HTR-8/SVneo (cell line): Measurements from ENCODE around the gene SIDT1.

Source experiments
- DNase-seq: peaks from one replicate; pipeline ENCODE4 v3.0.0; 2011; ENCODE audit warnings: low spot score, mixed read lengths; ENCODE audit not compliant: insufficient read length
- FAIRE-seq: peaks from 2 replicates; lab custom pipeline; 2011; peaks lifted over from hg19 to GRCh38; lab: Jason Lieb, UNC

SIDT1 gene

DNA sequence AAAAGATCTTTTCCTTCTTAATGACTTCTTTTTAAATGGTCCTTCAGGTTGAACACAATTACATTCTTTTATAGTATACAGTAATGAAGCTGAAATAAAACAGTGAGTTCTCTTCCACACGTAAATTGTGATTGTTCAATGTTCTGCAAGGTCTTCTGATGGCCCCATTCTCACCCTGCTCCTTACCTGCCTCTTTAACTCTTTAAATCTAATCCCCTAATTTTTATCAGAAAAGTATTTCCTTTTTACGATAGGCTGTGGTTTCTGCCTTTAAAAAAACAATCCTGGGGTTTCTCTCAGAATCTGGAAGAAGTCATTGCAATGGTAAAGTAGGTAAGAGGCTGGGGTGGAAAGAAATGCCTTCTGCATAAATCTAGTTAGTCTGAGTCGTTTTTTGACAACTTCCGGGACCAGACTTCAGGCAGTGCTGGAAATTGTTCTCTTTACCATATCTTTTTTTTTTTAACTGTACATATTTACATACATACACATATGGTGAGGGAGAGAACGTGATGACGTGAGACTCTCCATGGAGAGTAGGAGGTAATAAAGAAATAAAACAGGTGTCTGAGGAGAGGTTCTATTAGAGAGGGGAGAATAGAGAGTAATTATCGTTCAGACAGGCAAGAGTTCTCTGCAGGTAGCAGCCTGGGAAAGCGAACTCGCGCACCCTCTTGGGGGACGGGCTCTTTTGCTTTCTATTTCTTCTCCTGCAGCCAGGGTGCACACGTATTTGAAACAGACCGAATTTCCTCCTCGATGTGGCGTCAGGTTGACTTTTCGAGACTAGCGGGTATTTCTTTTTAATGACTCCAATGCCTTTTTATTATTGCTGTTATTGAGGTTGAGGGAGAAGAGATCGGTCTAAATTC lies at the start of gene SIDT1:
TSS of gene SIDT1 (plus strand) at position 730 of the 872 bp plus-strand sequence. CDS start 467 bp downstream, outside the sequence.
- DNase-seq (no peak), FAIRE-seq (no peak)

DNA sequence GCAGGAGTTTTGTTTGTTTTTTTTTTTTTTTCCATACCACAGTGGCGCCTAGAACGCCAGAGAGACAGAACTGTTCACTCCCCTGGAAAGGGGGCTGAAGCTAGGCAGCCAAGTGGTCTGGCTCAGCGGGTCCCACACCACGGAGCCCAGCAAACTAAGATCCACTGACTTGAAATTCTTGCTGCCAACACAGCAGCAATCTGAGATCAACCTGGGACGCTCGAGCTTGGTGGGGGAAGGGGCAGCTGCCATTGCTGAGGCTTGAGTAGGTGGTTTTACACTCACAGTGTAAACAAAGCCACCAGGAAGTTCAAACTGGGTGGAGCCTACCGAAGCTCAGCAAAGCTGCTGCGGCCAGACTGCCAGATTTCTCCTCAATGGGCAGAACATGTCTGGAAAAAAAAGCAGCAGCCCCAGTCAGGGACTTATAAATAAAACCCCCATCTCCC lies 47.2 kb upstream of the SIDT1 start:
- FAIRE-seq: no peak
- no peak for DNase-seq

DNA sequence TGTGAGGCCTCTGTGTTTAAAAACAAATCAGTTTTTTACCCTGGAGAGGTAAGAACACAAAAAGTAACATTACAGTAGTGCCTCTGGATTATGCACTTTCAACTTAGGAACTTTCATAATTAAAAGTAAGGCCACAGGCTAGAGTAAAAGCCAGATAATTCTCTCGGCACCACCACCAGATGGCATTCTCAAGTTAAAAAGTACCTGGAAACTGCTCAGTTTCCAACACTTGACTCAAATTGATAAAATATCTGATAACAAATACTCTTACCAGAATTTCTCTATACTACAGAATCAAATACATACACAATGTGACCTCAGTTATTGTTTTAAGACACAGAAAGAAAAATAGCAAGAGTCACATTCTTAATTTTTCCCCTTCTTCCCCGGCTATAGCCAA lies 37.3 kb upstream of the SIDT1 start:
- FAIRE-seq (no peak), DNase-seq (no peak)

DNA sequence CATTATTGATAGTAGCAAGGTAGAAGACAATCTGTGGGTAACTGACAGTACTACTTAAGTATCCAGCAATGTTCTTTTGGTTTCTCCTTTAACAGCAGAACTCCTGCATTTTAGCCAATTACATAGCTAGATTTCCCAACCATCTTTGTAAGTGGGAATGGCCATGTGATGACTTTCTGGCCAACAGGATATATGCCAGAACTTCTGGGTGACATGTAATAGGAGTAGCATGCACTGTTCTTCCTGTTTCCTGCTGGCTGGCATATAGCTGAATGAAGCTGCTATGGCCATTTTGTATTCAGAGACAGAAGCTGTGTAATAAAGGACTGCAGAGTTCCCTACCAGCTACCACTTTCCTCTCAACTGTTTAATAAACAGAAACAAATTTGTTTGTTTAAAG lies 35.4 kb upstream of the SIDT1 start:
- FAIRE-seq (no peak), DNase-seq (no peak)

DNA sequence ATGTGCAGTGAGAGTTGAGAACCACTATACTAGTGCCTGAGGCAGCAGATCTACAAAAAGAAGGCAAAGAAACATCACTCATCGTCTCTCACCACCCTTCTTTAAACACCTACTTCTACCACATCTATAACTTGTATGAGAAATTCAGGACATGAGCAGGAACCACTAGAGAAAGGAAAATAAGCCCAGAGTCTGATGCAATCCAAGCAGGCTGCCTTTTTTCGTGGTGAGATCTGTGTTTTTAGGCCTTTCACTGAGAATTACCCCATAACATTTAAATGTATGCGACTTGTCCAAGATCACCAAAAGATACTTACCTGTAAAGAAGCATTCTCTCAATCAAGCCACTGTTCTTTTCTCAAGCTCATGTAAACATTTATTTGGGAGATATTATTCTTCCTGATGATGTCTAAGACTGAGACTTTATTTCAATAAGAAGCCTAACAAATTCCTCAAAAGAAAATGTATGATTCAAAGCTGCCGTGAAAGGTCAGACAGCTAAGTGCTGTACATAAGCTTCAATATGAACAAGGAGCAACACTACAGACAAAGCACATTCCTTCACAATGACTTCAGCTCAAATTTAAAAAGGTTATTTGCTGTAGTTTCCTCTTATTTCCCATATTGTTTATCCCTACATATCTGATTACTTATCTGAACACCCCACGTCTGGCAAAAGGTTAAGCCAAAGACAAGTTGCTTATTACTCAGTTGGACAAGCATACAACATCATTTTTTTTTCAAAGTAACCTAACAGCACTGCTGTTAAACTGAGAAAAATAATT lies 33.9 kb upstream of the SIDT1 start:
- FAIRE-seq (no peak), DNase-seq (no peak)

DNA sequence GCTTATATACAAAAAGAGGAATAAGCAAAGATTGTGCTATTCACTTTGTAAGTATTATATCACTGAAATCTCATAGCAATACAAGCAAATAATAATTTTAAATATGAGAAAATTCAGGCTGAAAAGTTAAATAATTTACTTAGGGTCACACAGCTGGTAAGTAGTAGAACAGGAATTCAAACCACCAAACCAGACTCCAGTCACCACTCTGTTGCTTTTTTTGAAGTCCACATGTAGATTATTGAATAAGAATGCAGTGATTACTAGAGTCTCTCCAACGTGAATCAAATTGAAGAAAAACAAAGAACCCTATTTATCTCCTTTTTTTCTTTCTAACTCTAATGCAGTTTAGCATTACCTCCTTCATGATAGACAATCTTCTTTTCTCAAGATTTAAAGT lies 33.3 kb upstream of the SIDT1 start:
- FAIRE-seq (no peak), DNase-seq (no peak)

DNA sequence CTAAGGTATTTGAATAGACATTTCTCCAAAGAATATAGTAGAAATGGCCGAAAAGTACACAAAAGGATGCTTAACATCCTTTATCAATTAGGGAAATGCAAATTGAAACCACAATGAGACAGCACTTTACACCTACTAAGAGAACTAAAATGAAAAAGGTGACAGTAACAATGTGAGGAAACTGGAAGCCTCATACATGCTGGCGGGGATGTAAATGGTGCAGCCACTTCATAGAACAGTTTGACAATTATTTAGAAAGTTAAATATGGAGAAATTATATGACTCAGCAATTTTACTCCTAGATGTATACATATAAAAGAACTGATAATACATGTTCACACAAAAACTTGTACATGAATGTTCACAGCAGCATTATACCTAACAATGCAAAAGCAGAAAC lies 30.8 kb upstream of the SIDT1 start:
- FAIRE-seq (no peak), DNase-seq (no peak)

DNA sequence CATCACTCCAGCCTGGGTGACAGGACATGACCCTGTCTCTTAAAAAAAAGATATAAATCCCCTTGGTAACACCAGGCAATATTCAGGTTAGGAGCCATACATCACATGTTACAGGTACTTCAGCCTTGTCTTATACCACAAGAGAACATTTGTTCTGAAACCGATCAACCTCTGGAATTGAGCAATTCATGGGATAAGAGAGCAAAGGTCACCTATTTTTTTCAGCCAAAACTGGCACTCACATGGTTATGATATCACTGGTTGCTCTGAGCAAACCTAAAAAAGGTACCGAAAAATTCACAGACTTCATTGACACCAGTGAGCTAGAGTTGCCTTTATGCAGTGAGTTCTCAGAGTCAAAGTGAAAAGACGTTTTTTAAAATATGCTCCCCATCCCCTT lies 26.5 kb upstream of the SIDT1 start:
- no peak for DNase-seq
- no peak for FAIRE-seq

DNA sequence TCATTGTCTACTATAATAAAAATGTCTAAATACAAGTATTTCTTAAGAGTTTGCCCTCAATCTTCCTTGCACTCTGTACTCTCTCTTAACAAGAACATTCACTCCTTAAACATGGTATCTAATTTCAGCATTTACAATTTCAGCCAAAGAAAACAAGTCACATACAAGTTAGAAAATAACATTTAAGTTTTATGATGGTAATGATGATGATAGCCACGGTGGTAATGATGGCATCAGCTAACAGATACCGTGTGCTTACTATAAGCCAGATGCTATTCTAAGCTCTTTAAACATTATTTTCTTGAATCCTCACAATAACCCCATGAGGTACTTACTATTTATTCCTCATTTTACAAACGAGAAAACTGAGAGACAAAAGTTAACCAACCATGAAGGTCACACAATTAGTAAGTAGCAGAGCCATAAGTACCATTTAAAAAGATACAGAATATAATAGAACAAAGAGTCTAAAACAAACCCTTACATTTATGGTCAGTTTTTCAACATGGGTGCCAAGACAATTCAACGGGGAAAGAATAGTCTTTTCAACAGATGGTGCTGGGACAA lies 24.8 kb upstream of the SIDT1 start:
- DNase-seq (no peak), FAIRE-seq (no peak)

DNA sequence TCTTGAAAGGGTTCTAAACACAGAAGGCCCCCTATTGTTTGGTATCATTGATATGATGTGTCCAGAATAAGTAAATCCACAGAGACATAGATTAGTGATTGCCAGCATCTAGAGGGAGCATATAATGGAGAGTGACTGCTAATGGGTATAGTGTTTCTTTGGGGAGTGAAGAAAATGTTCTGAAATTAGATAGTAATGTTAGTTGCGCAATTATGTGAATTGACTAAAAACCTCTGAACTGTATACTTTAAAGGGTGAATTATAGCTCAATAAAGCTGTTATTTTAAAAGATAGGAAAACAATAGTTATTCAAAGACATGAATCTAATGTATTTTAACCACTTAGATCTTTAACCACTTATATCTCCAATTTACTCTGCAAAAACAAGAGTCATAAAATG lies 23.4 kb upstream of the SIDT1 start:
- DNase-seq: no peak
- no peak for FAIRE-seq

DNA sequence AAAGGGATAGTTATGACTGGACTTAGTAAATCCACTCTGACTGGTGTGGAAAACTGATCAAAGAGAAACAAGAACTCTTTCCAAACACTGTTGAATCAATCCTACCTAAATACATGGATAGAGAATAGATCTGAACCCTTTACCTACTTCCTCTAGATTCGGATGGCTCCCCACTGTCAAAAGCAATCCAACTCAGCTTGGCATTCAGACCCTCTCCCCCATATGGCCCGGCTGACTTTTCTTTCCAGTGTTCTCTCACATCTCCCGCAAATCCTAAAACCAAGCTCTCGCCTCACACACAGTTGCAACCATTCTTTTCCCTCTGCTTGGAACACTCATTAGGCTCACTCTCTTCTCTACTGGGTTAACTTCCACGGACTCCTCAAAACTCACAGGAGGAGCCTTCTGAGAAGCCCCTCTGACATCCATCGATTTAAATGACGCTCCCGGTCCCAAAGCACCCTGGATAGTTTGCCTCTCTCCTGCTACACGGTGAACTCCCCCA lies 18.0 kb upstream of the SIDT1 start:
- DNase-seq: no peak
- no peak for FAIRE-seq

DNA sequence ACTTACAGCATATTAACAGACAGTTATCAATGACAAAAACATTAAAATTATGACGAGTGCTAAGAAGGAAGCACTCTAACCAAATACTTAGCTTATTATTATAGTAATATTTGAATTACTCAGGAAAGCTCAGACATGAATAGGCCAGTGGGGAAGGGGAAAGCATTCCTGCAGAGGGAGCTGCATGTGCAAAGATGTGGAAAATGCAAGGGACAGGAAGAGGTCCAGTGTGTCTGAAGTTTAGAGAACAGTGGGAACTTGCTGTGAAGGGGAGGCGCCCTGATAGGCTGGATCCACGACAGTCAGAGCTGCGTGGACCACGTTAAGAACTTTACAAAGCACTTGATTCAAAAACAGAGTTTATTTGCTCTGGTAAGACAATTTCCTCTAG lies 16.2 kb upstream of the SIDT1 start:
- DNase-seq (no peak), FAIRE-seq (no peak)

DNA sequence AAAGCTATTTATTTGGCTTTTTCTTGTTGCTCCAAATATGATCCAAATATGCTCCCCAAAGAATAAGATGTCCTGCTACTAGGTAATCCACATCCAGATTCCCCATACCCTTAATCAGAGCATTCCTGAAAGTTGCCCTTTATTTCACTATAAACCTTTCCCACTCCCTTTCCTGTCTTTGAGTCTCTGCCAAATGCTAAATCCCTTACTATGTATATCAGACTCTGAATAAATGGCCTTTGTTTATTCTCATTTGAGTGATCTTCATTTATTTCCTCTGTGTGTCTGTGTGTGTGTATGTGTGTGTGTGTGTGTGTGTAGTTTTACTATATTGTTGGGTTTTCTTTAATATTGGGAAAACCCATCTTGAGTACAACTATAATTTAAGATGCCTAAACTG lies 10.4 kb upstream of the SIDT1 start:
- FAIRE-seq: no peak
- no peak for DNase-seq

DNA sequence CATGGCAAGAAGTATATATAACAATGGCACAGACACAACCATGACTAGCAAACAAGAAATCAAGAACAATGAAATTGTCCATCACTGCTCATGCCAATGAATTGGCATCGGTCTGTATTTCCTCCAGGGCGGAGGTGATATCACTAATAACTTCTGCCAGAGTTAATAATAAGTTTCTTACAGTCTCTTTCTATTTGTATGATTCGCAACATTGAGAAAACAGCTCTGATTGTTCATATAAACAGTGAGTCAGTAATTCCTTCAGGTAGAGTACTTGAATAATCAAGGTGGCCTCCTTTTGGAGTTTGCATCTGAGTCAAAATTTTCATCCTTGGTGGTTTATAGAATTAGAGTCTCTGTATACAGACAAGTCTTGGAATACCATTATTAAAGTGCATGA lies 9.1 kb upstream of the SIDT1 start:
- FAIRE-seq (no peak), DNase-seq (no peak)

DNA sequence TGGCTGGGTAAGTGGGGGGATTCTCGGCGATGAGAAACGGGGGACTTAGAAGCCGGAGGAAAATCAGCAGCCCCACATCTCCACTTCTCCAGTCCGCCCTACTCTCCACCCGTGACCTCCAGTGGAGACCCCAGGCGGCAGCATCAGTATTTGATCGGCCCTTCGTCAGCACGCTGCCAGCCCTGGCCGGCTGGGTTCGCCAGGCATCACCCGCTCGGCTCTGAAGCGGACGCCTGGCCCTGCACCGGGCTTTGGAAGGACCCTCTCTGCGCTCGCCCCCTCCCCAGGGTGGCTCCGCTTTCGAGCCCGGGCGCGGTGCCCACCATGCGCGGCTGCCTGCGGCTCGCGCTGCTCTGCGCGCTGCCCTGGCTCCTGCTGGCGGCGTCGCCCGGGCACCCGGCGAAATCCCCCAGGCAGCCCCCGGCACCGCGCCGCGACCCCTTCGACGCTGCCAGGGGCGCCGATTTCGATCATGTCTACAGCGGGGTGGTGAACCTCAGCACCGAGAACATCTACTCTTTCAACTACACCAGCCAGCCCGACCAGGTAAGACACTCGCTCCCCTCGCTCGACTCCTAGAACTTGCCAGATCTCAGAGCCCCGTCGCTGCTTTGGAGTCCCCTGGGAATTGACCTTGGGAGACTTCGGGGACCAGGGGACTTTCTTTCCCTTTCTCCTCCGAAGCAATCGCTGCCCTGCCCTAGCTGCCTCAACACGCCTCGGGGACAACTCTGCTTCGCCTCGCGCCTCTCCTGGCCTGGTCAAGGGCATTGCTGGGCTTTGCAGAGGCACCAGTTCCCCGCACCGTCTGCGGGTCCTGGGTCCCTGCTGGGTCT lies 561 bp downstream of the SIDT1 start:
- DNase-seq (no peak), FAIRE-seq (no peak)

DNA sequence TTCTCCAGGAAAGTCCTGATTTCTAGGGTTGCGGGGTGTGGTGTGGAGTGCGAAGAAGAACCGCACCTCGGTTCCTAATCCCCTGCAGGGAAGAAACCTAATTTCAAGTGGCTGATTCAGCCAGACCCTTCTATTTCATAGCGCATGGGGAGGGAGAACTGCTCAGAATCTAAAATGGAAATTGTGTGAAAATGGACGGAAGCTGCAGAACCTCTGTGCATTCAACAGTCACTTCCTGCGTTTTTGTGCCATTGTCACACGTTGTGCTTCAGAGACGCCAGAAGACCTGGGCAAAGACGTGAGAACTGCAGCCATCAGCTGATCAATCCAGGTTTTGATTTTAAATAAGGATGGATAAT lies 1.2 kb downstream of the SIDT1 start:
- no peak for DNase-seq
- no peak for FAIRE-seq

DNA sequence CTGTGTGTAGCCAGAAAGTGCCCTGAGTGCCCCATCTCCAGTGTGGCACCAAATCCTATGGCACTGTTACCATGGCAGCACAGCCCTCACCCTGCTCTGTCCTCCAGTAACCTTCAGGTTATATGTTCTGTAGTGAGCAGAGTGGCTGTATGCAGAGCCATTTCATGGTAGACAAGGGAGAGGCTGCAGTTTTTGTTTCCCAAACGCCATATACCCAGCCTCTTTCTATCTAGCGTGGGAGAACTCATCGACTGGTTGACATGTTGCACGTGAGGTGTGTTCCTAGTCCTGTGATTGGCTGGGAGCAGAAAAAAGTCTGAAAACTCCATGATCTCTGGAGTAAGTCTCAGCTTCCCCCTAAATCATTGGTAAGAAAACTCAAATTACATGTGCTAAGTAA lies 2.0 kb downstream of the SIDT1 start:
- DNase-seq: no peak
- no peak for FAIRE-seq

DNA sequence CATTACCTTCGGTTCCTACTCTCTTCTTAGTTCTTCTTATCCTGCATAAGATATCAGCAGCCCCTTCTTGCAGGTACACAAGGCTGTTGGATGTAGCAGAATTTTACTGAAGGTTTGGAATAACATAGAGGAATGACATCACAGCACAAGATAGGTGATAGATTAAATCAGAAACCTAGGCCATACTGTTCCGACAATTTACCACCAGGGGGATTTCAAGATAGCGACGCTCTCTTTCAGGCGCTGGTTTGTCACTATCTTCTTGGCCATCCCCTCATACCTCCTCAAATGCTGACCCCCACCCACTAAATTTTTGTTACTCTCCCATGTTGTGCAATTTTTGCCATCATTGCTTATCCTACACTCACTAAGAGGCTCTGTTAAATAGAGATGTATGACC lies 3.5 kb downstream of the SIDT1 start:
- no peak for FAIRE-seq
- no peak for DNase-seq

DNA sequence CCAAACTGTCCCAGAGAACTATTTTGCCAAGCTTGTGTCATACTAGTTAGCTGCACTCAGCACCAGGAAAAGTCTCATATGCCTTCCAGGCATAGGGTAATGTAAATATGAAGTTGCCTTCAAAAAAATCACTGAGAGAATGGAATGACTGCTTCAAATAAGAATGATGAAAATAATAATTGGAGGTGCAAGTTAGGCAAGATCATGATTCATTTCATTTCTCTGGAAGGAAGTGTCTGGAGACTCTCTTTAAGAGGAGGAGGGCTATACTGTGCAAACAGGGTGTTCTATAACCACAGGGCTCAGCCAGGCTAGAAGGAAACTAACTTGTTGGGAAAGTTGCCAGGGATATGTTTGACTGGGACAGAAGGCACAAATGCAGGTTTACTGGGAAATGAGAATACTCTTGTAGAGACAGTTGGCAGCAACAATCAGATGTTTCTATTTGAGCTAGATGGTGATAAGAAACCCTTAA lies 4.3 kb downstream of the SIDT1 start:
- no peak for DNase-seq

DNA sequence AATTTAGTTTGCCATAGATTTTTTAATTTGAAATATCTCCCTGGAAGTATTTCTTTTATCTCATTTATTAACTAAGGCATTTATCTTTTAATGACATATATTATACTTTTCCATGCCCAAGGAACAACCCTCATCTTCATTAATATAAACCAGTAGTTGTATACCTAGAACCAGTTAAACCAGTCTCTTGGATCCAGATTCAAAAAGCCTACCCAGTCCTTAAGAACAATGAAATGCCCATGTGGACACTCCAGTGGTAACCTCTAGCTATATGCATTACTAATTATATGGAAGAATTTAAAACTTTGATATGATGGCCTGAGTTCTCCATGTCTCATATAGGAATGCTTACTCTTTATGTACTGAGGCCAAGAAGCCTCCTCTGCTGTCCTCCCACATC lies 4.8 kb downstream of the SIDT1 start:
- no peak for FAIRE-seq

More for the DNA sequence above, 4.3 kb downstream of the SIDT1 start:
- no peak for FAIRE-seq

More for the DNA sequence above, 4.8 kb downstream of the SIDT1 start:
- DNase-seq: no peak
